GM23338 (cell line): ENCODE results near the gene TFIP11. TPM values are rescaled to one million over a fixed set of nuclear protein-coding genes. Genes with fewer than 3 reads are reported as not detected.
A peak's percentile ranks its signal among the peaks of the same experiment; 100 is the strongest.
"Not testable (repeated sequence)": the region's sequence is repeated elsewhere in the genome, so short reads cannot be mapped to it uniquely, and the experiment has no call there.

ENCODE experiments used
- ATAC-seq: fragments of 200-7000 bp; cut with Tn5 transposase; 3 replicates; pipeline ENCODE4 v1.9.1; 2020
- DNase-seq: peaks from one replicate; pipeline ENCODE4 v3.0.0-alpha.2; 2015; ENCODE audit warnings: low spot score
- H2AFZ ChIP-seq: fragments of 200-600 bp; sonication (generic); 2 replicates; pipeline ENCODE4 v1.8.0; 2016; ENCODE audit warnings: antibody characterized with exemption, mild to moderate bottlenecking, moderate library complexity
- H3F3A ChIP-seq: fragments of 200-600 bp; sonication (generic); replicated peaks from 2 replicates; pipeline ENCODE4 v1.8.0; 2017; ENCODE audit warnings: antibody characterized with exemption, mixed run types, low read depth
- H3K27ac ChIP-seq: fragments of 200-600 bp; sonication (generic); 2 replicates; pipeline ENCODE4 v1.6.1; 2016; ENCODE audit warnings: low read depth
- H3K27me3 ChIP-seq: fragments of 200-600 bp; sonication (generic); 2 replicates; pipeline ENCODE4 v1.8.0; 2016; ENCODE audit warnings: mild to moderate bottlenecking, mixed run types, moderate library complexity; ENCODE audit not compliant: insufficient read depth
- H3K36me3 ChIP-seq: fragments of 200-600 bp; sonication (generic); 2 replicates; pipeline ENCODE4 v1.8.0; 2016; ENCODE audit warnings: mild to moderate bottlenecking; ENCODE audit not compliant: insufficient read depth
- H3K4me1 ChIP-seq: fragments of 200-600 bp; sonication (generic); 2 replicates; pipeline ENCODE4 v1.8.0; 2016; ENCODE audit warnings: mild to moderate bottlenecking, moderate library complexity; ENCODE audit not compliant: insufficient read depth
- H3K4me2 ChIP-seq: fragments of 200-600 bp; sonication (generic); 2 replicates; pipeline ENCODE4 v1.7.1; 2017; ENCODE audit warnings: mixed run types
- H3K4me3 ChIP-seq: fragments of 200-600 bp; sonication (generic); 2 replicates; pipeline ENCODE4 v1.6.1; 2016; ENCODE audit warnings: mixed run types
- H3K79me2 ChIP-seq: fragments of 200-600 bp; sonication (generic); replicated peaks from 2 replicates; pipeline ENCODE4 v1.8.0; 2017; ENCODE audit warnings: mild to moderate bottlenecking; ENCODE audit not compliant: insufficient read depth
- H3K9me2 ChIP-seq: fragments of 200-600 bp; sonication (generic); 2 replicates; pipeline ENCODE4 v1.8.0; 2017; ENCODE audit not compliant: insufficient read depth
- H4K20me1 ChIP-seq: fragments of 200-600 bp; sonication (generic); replicated peaks from 2 replicates; pipeline ENCODE4 v1.8.0; 2017; ENCODE audit warnings: mild to moderate bottlenecking; ENCODE audit not compliant: insufficient read depth
- H3K27ac Mint-ChIP-seq: 2 replicates; pipeline ENCODE4 v1.8.0; 2020; ENCODE audit warnings: inconsistent platforms, mild to moderate bottlenecking, moderate library complexity, mixed read lengths
- H3K27me3 Mint-ChIP-seq: 3 replicates; pipeline ENCODE4 v1.8.0; 2022; ENCODE audit warnings: low read depth, mild to moderate bottlenecking, moderate library complexity, mixed read lengths, inconsistent platforms; ENCODE audit not compliant: insufficient read depth, poor library complexity
- H3K36me3 Mint-ChIP-seq: 3 replicates; pipeline ENCODE4 v1.8.0; 2021; ENCODE audit warnings: low read depth, mild to moderate bottlenecking, inconsistent platforms, moderate library complexity, mixed read lengths
- H3K4me1 Mint-ChIP-seq: 3 replicates; pipeline ENCODE4 v1.8.0; 2020; ENCODE audit warnings: mild to moderate bottlenecking, inconsistent platforms, mixed read lengths
- H3K4me3 Mint-ChIP-seq: 3 replicates; pipeline ENCODE4 v1.8.0; 2021; ENCODE audit warnings: moderate library complexity, mild to moderate bottlenecking, inconsistent platforms, mixed read lengths
- H3K9me3 Mint-ChIP-seq: 3 replicates; pipeline ENCODE4 v1.8.0; 2020; ENCODE audit warnings: moderate library complexity, mild to moderate bottlenecking, inconsistent platforms, mixed read lengths
- CTCF ChIP-seq, 2 experiments: fragments of 200-600 bp in 1 of 2; sonication (generic) in 1 of 2; conservative IDR thresholded peaks; 2 replicates each; pipeline versions ENCODE4 v1.5.1 to v1.6.1; 2016 to 2017; ENCODE audit warnings: antibody characterized with exemption in 2 of 2, low read depth in 2 of 2, mild to moderate bottlenecking in 2 of 2, moderate library complexity in 1 of 2
- ETS1 ChIP-seq: IDR thresholded peaks from 2 replicates; pipeline ENCODE4 v1.6.1; 2016; ENCODE audit warnings: antibody characterized with exemption
- EZH2phosphoT487 ChIP-seq: fragments of 200-600 bp; sonication (generic); IDR thresholded peaks from one replicate; pipeline ENCODE4 v1.8.1; 2018; ENCODE audit warnings: antibody characterized with exemption; ENCODE audit not compliant: unreplicated experiment
- ZNF462 ChIP-seq: fragments of 250-450 bp; sonication (Bioruptor Pico); IDR thresholded peaks from 2 replicates; pipeline ENCODE4 v1.5.0; 2020; ENCODE audit warnings: mild to moderate bottlenecking, moderate library complexity
- polyA plus RNA-seq: library from polyadenylated mRNA; unstranded; fragments of >200 nt; fragmentation: Nextera tagmentation; extraction: Ambion mirVana; gene quantifications from 2 replicates; pipeline ENCODE4 v1.2.1, GENCODE V29; 2016
- total RNA-seq: library from RNA; depleted of rRNA; stranded (reverse); fragments of >200 nt; shearing (Covaris generic); gene quantifications from 2 replicates; pipeline ENCODE4 v1.2.3, GENCODE V29; 2014

Gene TFIP11
- total and polyA plus RNA-seq, 2 experiments from 2014 or later: 17.1 to 26.2 TPM

GRCh38 chr22:26528518-26528917 is 16.2 kb upstream of the TFIP11 start:
- not testable (repeated sequence) for H4K20me1 ChIP-seq, H3K4me2 ChIP-seq, H3K27ac Mint-ChIP-seq, H3K4me3 ChIP-seq, H3K4me1 ChIP-seq, H3K9me2 ChIP-seq, H3K4me3 Mint-ChIP-seq, H3K4me1 Mint-ChIP-seq, DNase-seq, H3K9me3 Mint-ChIP-seq, H3K27me3 ChIP-seq, H3K27ac ChIP-seq, H2AFZ ChIP-seq, ATAC-seq, H3K27me3 Mint-ChIP-seq, H3K79me2 ChIP-seq
- peaks cover 59% of the 10 kb centered on the region for H3K36me3 ChIP-seq
- H3F3A ChIP-seq: peaks cover 27% of the 10 kb centered on the region
- peaks cover 73% of the 10 kb centered on the region for H3K36me3 Mint-ChIP-seq

- H3F3A ChIP-seq: peaks cover 27% of the 10 kb centered on the region
- DNase-seq (no peak), ATAC-seq (no peak)
- H3K36me3 Mint-ChIP-seq: peaks cover 74% of the 10 kb centered on the region
- H3K27me3 ChIP-seq: no peaks in the 10 kb centered on the region
- no peak for TF ChIP-seq ETS1
- H3K4me3 Mint-ChIP-seq: no peak overlapping the region
- H3K9me3 Mint-ChIP-seq: no peaks in the 10 kb centered on the region
- H3K4me1 ChIP-seq: no peaks in the 10 kb centered on the region
- H3K27ac Mint-ChIP-seq: no peak overlapping the region
- peaks cover 59% of the 10 kb centered on the region for H3K36me3 ChIP-seq
- H4K20me1 ChIP-seq: no peaks in the 10 kb centered on the region; the same call in none of the 2 replicates
- H3K4me3 ChIP-seq: no peak overlapping the region
- H3K79me2 ChIP-seq: no peaks in the 10 kb centered on the region
- H3K27ac ChIP-seq: no peak overlapping the region
- H3K9me2 ChIP-seq: no peaks in the 10 kb centered on the region
- H2AFZ ChIP-seq: no peak overlapping the region
- no peaks in the 10 kb centered on the region for H3K4me1 Mint-ChIP-seq
- no peak overlapping the region for H3K4me2 ChIP-seq
- no peaks in the 10 kb centered on the region for H3K27me3 Mint-ChIP-seq
Measured at GRCh38 chr22:26527574-26528465, 15.5 kb upstream of the TFIP11 start.

GRCh38 chr22:26527167-26527566 is 14.9 kb upstream of the TFIP11 start:
- no peak overlapping the region for H3K27ac Mint-ChIP-seq
- Histone ChIP-seq H3K27me3 (no peaks in the 10 kb centered on the region), H3F3A (peaks cover 27% of the 10 kb centered on the region), H3K4me2 (no peak overlapping the region), H4K20me1 (no peaks in the 10 kb centered on the region; the same call in none of the 2 replicates), H2AFZ (no peak overlapping the region), H3K4me1 (no peaks in the 10 kb centered on the region), H3K36me3 (peaks cover 54% of the 10 kb centered on the region), H3K27ac (no peak overlapping the region), H3K79me2 (no peaks in the 10 kb centered on the region), H3K4me3 (no peak overlapping the region), H3K9me2 (no peaks in the 10 kb centered on the region)
- DNase-seq (no peak), ATAC-seq (no peak)
- peak in 1 of 2 experiments; percentile 7; a peak in 1 of 4 replicates for TF ChIP-seq CTCF (conservative IDR thresholded peaks at IDR 0.05; ENCODE audit: low read depth in 2 of 2)
- TF ChIP-seq EZH2phosphoT487: no peak
- no peak for TF ChIP-seq ZNF462 (CRISPR knock-in tag)
- no peak overlapping the region for H3K4me3 Mint-ChIP-seq
- H3K4me1 Mint-ChIP-seq: no peaks in the 10 kb centered on the region
- no peaks in the 10 kb centered on the region for H3K9me3 Mint-ChIP-seq
- peaks cover 68% of the 10 kb centered on the region for H3K36me3 Mint-ChIP-seq
- H3K27me3 Mint-ChIP-seq: no peaks in the 10 kb centered on the region
